DMS114 treated with DMSO at 0.1 percent for 48 hours (cell line): ENCODE measurements around the gene SEMA5A.

Experiments used
- DNase-seq: peaks from one replicate; lab custom pipeline; 2025; ENCODE audit not compliant: unreplicated experiment; lab: John Stamatoyannopoulos, UW

Gene SEMA5A

DNA sequence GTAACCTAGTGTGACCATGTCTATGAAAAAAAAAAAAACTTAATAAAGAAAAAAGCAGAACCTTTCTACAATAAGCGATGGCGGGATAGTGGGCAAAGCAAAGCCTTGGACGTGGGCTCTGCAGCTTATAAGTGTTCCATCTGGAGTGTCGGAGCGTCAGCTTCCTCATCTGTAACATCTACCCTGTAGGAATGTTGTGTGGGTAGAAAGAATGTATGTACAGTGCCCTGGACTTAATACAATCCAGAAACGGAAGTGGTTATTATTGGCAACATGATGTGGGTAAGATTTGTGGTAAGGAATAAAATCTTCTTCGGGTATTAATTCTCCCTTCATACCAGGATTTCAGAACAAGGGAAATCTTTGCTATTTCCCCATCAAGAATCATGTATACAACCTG lies 66.5 kb downstream of the SEMA5A start:
- no peak for DNase-seq

DNA sequence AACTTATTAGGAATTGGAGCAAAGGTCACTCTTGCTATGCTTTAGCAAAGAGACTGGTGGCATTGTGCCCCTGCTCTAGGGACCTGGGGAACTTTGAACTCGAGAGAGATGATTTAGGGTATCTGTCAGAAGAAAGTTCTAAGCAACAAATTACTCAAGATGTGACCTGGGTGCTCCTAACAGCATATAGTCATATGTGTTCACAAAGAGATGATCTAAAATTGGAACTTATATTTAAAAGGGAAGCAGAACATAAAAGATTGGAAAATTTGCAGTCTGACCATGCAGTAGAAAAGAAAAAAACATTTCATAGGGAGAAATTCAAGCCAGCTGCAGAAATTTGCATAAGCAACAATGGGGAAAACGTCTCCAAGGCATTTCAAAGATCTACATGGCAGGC lies 68.3 kb downstream of the SEMA5A start:
- DNase-seq: no peak

DNA sequence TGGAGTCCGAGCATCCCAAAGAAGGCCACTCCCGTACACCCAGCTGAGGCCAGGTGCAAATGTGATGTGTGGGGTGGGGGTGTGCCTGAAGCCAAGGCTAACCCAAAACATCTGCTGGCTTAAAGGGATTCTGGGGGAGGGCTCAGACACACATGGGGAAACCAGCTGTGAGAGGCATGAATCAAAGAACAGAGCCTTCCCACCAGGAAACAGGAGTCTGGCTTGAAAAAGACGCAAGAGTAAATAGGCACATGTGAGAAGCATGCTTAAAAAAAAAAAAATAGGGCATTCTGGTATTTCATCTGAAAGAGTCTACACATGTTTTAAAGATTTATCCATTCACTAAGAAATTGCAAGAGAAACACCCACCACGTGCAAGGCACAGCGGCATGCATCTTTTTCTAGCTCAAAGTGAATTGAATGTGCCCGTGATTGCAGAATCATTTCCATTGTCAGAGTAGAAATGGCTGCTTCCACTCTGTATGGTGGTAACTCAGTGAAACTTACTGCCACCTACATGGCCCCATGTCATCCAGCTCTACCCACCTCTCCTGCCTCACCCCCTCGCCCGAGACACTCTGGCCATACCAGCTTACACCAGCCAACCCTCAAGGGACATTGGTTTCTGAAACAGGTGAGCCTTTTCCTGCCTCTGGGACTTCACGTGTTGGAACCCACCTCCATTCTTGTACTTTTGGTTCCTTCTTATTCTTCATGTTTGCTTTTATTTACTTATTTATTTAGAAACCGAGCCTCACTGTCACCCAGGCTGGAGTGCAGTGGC lies 71.5 kb downstream of the SEMA5A start:
- no peak for DNase-seq

DNA sequence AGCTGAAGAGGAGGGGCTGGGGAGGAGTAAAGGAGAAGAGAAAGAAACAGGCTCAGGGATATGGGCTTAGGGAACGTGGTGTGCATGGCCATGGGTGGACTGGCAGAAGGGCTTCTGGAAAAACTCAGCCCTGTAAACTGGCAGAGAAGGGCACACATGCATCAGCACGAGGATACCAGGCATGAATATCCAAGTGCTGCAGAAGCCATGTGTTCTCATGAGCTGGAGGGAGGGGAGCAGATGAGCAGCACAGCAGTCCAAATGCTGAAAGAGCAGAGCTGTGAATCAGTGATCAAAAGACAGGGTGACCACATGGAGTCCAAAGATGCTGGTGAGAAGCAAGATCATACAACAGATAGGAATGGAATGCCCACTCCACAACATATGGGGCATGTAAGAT lies 72.3 kb downstream of the SEMA5A start:
- no peak for DNase-seq

DNA sequence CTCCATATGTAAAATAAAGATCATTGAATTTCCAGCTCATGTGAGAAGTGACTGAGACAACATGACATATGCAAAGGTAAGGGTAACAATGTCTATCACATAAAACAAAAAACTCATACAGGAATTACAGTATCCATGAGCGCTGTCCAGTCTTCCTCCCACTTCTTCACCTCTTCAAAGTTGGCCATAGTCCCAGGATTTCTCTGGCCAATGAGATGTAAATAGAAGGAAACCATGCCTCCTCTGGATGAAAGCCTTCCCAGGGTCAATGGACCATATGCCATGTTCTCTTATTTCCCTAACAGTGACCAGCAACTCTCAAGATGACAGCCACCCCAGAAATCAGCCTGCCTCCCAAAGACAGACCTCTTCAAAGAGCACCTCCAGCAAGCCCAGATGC lies 75.5 kb downstream of the SEMA5A start:
- DNase-seq: no peak

DNA sequence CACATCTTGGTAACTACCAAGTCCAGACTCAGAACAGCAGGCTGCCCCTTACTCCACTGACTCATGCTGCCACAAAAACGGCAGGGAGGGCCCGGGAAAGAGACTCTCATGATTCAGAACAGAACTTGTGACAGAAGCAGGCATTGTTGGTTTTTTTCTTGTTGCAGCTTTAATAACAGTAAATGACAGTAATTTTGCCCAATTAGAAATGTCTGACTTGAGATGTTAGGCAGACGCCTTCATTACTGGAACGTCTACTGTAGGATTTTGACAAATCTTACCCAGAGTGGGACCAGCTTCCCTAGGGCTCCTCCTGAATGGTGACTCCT lies 77.9 kb downstream of the SEMA5A start:
- DNase-seq: no peak

DNA sequence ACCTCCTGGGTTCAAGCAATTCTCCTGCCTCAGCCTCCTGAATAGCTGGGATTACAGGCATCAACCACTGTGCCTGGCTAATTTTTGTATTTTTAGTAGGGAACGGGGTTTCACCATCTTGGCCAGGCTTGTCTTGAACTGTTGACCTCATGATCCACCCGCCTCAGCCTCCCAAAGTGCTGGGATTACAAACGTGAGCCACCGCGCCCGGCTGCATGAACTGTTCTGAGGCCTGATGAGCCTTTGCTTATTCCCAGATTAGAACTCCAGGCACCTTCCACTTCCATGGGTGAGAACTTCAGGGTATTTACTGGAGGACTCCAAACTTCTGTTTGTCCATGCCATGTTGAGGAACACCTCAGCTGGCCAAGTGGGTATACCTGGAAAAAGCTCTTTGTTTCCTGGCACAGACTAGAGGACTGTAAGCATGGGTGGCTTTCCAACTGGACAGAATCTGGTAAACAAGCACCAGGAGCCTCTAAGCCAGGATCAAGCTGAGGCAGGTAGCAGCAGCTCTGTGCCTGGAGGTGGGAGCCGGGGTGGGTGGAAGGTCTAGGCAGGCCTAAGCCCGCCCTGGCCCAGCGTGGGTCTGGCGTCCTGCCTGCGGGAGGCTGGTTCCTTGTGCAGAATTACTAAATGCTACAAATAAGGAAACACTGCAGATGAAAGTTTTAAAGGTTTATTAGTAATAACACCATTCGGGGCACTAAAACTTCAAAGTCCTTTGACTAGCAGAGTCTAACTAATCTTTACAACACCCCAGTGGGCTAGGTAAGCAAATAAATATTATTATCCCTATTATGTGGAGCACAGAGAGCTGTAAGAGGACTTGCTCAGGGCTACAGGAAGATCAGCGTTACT lies 78.4 kb downstream of the SEMA5A start:
- no peak for DNase-seq

DNA sequence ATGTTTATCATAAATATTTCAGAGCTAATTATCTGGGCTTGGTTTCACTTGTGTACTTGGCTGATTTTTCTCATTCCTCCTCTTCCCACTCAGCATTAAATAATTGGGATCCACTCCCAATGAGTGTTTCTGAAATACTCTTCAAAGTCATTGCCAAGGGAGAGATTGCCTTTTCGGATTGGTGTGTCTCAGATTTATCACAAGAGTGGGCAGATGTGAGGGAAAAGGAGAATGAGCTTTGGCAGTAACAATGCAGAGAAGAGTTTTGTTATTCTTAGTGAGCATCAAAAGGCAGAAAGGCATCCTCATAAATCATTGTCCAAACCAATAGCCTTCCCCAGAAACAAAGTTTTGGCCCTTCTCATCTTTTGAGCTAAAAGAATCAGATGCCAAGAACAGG lies 79.2 kb downstream of the SEMA5A start:
- no peak for DNase-seq

DNA sequence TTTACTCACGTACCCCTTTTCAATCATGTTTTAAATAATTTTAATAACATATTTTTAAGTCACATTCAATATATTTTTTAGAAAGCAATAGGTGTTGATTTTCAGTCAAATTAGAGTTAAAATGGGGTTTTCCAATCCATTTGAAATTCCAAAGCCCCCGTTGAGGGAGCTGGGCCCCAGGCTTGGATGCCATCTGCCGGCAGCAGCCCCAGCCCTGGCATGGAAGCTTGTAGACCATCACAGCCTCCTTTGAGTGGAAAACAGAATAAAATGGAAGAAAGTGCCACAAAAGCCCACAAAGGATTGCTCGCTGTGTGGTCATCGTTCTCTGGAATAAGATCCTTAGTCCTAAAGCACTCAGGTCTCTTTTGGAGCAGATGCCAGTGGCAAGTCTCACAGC lies 81.4 kb downstream of the SEMA5A start:
- no peak for DNase-seq

DNA sequence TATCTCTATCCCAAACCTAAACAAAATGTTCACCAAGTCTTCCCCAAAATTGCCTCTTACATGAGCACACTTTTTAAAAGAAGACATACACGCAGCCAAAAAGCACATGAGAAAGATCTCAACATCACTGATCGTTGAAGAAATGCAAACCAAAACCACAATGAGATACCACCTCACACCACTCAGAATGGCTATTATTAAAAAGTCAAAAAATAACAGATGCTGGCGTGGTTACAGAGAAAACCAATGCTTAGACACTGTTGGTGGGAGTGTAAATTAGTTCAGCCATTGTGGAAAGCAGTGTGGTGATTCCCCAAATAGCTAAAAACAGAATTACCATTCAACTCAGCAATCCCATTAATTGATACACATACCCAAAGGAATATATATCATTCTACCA lies 83.8 kb downstream of the SEMA5A start:
- no peak for DNase-seq

DNA sequence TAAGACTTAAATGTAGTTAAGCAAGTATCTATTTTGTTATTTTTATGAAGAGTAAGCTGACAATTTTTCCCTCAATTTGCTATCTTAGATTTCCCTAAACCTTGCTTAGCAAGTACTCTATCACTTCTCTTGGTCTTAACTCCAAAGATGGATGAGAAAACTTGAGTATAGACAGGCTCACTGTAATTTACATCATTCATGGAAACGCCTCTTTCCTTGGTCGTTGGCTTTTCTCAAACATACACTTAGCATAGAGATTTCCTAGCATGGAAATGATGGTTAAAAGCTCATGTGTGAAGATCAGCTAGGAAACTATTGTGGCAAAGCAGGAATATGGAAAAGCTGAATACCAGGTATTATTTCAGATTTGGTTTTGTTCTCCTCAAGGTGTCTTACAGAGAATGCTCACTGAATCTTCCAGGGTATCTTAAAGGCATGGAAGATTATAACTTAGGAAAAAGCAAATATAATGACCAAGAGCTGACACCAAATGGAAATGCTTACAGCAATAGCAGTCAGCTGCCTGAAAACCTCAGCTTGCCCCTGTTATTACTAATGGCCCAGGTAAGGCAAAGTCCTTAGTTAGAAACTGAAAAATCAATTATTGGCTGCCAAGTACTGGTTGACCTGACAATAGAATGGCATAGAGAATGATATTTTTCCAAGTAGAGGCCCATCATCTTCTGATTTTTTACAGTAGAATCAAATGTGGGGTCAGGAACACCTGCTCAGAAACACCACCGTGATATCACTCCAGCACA lies 84.8 kb downstream of the SEMA5A start:
- no peak for DNase-seq

DNA sequence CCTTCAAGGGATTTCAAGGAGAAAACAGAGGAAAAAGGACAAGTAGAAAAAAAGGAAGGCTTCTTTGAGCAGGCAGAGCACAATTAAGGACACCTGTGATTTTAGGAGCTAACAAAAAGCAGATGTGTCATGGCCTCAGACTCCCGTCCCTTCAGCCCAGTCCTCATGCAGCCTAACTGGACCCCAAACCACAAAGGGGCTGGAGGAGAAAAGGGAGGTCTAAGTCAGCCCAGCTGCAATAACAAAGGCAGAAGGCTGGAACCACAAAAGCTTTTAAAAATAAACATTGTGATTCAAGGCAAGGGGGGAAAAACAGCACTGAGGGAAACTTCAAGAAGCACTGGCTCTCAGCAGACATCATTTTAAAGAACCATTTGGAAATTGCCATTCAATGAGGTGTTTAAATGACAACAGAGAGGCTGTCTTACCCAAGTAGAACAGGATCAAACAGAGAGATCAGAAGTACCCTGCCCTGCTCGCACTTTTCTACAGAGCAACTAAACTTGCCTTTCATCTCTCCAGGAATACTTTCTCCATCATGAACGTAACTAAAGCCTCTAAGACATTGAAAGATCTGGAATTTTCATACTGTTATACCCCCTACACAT lies 89.3 kb downstream of the SEMA5A start:
- no peak for DNase-seq

DNA sequence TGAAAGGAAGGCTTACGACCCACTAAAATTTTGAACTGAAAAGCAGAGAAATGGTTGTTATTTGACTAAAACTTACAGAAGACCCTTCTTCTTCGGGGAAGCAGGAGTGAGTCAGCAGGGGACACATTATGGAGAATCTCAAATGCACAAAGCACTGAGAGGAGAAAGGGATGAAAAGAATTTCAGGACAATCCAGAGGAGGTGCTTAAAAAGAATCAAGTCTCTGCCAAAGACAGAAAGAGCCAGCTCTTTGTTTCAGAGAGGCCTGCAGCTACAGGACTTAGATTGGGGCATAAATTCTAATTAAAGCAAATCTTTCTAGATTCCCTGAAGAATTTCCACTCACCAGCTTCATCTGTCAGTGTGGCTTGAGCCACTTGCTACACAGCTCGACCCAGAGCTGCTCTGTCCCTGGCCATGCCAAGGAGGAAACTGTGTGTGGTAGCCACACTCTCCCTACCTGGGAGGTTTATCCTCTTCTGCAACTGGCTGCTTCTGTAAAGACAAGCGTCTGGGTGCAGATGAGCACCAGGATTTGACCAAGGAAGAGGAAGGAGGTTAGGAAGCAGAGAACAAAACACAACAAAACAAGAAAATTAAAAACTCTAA lies 89.9 kb downstream of the SEMA5A start:
- DNase-seq: no peak

DNA sequence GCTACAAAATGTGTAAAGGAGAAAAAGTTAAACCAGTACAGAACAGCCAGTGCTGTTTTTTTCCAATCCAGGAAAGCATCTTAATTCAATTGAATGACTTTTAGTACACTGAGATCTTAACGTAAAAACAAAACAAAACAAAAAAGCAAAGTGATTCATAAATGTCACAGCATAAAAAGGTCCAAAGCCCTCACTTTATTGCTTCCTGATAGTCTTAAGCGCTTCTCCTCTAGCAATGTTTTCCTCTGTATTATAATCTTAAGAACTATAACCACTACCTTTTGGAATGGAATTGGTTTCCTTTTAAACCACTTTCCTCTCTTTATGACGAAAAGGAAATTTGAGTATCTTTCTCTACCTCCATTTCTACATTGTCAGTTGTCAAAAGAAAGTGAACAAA lies 91.4 kb downstream of the SEMA5A start:
- no peak for DNase-seq

DNA sequence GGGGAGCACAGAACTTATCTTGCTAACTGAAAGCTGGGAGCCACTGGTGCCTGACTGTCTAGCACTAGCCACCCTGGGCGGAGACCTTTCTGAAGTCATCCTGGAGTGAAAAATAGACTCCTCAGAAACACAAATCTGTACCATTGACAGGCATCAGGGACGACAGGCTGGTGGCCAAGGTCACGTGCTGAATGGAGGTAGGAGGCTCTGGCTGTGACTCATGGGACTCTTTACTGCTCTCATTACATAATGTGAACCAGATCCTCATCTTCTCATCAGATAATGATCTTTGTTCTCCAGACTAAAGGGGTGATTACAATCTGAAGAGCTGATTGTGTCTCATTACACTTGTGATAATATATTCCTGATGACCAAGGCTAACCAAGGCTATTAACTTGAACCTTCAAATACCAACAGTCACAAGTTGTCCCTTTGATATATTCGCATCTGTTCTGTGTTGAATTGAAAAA lies 91.8 kb downstream of the SEMA5A start:
- DNase-seq: no peak

DNA sequence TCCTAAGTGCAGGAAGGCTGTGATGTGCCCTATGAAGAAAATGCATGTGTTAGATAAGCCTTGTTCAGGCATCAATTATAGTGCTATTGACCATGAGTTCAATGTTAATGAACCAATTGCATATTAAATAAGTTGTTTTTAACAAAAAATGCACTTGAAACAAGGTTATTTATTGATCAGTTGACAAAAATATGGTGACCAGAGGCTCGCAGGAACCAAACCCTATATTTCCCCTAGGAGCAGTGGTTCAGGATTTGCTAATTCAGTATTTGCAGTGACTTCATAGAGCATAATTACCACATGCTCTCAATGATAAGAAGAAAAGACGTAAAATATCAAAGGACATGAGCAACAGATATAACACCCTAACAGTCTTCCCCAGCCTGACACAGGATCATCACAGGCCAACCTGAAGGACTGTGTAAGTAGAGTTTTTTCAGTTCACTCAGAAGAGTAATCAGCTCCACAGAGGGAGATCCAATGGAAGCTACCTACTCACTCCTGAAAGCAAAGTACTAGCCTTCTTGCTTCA lies 92.3 kb downstream of the SEMA5A start:
- no peak for DNase-seq

DNA sequence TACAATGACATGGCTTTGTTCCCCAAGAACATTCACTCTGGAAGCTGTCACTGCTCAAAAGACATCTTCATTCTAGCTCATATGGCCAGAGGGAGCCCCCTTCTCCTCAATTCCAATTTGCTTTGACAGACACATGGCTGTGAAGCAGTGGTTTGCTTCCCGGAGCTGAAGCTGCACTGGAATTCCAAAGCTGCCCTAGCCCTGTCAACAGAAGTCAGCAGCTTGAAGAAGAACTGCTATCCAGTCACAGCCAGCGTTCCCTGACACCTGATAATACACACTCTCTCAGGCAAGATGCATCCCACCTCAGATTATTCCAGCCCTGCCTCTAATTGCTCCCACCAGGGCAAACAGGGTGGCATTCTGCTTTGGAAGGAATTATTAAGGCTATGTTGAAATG lies 93.7 kb downstream of the SEMA5A start:
- no peak for DNase-seq

DNA sequence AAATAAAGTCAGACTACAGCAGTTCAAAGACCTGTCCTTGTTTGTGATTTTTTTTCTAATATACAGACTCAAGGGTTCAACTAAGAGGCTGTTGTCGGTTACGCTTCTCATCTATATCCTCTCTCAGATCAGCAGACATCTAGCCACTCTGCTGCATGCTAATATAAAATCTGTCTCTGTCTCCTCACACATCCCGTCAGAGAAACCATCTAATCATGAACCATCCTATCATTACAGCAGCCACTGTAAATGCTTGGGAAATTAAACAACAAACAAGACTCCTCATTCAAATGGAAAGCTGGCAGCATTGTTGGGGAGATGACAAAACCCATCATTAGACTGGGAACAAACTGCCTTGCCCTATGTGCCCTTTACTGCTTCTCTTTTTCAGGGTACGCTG lies 94.8 kb downstream of the SEMA5A start:
- no peak for DNase-seq

DNA sequence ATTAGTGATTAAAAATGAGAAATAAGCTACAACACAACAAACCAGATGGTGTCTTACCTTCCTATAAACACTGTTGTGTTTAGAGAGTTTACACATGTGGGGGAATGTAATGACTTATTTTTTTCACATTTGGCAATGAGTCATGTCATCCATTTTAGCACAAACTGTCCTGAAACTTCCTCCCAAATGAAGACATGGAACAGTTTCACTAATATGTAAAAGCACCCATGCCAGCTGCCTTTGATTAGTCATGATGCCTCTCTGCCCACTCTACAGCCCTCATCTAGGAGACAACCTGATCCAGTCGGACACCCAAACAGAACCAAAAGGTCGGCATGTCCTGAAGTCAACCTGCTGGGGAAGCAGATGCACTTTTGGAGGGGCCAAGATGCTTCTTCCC lies 98.2 kb downstream of the SEMA5A start:
- no peak for DNase-seq

DNA sequence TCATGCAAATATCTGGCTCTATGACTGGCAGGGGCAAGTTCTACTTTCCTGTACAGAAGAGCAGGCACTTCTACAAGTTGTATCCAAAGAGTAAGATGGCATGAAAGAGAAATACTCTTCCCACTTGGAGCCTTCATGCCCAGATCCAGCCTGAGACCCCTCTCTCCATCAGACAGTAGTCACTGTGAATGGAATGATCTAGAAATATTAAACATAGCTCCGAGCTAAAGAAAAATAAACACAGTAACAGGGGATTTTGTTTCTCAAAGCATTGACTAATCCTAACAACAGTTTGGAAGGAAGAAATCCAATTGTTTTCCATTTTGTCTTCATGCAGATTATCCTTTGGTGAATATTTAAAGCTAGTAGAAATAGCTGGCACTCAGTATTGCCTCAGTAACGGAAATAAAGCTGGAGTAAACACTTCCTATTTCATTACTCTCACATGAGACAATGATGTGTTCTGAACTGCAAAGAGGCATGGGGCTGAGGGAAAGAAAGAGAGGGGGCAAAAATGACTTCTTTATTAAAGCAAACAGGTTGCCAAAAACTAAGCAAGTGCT lies 100.0 kb downstream of the SEMA5A start:
- no peak for DNase-seq
